Peyer's patch (tissue), 4 donors: ENCODE data around the gene CNTN4.

Experiments used
- CTCF ChIP-seq, 6 experiments: fragments of 450-650 bp in 4 of 6; fragments of 200-600 bp in 2 of 6; sonication (generic) in 1 of 6; IDR thresholded peaks; one replicate each; pipeline ENCODE4 v1.5.1; 2017 to 2019; ENCODE audit warnings: antibody characterized with exemption in 6 of 6, mild to moderate bottlenecking in 3 of 6, moderate library complexity in 1 of 6
- POLR2A ChIP-seq, 2 donors: fragments of 450-650 bp; IDR thresholded peaks; one replicate each; pipeline ENCODE4 v1.5.1; 2017; ENCODE audit warnings: antibody characterized with exemption in 2 of 2, mild to moderate bottlenecking in 2 of 2, moderate library complexity in 2 of 2

DNA sequence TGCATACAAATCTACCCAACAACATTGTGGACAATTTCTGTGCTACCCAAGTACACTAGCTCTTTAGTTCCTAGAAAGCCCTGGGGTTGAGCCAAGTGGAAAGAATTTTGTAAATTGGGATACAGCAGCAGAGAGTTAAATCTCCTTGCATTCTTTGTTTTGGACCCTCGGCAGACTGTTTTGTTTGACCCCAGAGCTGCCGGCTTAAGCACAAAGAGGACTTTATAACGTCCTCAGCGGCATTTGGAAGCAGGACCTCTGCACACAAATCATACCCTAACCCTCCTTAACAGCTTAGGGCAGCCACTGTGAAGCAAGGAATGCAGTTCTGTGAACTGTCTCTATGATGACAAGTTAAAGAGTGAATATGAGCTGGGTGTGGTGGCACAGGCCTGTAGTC is 415.3 kb downstream of the CNTN4 start:
- no peak for TF ChIP-seq CTCF (IDR thresholded peaks at IDR 0.05)
- TF ChIP-seq POLR2A (IDR thresholded peaks at IDR 0.05): no peak
